ENCODE measurements around the gene PODN.

The PODN gene

DNA sequence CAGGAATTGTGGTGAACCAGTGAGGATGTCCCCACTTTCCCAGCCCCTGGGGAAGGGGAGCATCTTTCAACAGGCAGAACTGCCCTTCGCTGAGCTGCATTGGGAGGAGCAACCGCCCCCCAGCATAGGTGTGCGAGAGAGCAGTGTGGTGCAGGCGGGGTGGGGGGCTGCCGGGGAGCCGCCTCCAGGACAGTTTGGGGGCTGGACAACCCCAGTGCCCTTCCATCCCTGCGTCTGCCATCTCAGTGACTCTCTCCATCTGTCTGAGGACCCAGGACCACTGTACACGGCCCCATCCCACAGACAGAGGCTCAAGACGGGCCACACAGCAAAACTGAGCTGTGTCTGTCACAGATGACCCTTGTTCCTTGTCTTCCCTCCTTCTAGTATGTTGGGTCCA, 14.2 kb downstream of the PODN start:
- no peak for DNase-seq

DNA sequence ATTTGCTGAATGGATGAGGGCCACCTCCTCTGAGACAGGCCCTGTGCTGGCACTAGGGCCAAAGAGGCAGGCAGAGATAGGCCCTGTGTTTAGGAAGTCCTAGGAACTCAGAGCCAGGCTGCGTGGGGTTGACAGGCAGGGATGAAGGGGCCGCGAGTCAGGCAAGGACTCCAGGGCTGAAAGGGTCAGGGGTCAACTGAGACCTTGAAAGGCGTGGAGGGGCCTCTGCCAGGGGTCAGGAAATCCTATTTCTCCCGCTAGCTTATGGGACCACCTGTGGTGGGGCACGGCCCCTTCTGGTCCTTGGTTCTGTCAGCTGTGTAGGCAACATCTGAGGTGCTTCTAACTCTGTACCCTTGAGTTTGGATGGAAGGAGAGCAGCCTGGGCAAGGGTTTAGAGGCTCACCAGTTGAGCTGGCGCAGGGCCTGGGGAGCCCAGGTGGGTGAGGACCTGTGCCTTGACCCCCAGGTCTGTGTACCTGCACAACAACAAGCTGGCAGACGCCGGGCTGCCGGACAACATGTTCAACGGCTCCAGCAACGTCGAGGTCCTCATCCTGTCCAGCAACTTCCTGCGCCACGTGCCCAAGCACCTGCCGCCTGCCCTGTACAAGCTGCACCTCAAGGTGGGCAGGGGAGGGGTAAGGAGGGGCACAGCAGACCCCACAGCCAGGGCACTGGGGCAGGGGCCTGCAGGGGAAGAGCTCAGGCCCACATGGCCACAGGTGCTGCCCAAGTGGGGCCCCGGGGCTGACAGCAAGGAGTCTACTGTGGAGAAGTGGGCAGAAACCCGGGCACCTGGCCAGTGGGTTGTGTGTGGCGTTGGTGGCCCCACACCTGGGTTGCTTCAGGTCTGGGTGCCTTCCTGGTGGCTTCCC, 14.9 kb downstream of the PODN start:
- DNase-seq = no peak

DNA sequence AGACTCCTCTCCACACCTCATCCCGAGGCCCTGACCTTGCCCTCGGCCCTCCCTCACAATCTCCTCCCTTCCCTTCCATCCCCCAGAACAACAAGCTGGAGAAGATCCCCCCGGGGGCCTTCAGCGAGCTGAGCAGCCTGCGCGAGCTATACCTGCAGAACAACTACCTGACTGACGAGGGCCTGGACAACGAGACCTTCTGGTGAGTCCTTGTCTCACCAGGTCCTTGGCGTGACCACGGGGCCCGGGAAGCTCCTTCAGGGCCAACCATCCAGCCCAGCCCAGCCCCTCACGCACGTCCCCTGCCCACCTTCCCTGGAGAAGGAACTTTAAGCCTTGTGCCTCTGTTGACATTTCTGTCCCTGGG, 15.6 kb downstream of the PODN start:
- DNase-seq = no peak

DNA sequence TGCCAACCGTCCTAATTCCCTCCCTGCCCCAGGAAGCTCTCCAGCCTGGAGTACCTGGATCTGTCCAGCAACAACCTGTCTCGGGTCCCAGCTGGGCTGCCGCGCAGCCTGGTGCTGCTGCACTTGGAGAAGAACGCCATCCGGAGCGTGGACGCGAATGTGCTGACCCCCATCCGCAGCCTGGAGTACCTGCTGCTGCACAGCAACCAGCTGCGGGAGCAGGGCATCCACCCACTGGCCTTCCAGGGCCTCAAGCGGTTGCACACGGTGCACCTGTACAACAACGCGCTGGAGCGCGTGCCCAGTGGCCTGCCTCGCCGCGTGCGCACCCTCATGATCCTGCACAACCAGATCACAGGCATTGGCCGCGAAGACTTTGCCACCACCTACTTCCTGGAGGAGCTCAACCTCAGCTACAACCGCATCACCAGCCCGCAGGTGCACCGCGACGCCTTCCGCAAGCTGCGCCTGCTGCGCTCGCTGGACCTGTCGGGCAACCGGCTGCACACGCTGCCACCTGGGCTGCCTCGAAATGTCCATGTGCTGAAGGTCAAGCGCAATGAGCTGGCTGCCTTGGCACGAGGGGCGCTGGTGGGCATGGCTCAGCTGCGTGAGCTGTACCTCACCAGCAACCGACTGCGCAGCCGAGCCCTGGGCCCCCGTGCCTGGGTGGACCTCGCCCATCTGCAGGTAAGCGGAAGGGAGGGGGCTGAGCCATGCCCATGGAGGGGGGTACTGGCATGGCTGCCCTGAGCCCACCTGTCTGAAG, 16.5 kb downstream of the PODN start:
- no peak for DNase-seq

DNA sequence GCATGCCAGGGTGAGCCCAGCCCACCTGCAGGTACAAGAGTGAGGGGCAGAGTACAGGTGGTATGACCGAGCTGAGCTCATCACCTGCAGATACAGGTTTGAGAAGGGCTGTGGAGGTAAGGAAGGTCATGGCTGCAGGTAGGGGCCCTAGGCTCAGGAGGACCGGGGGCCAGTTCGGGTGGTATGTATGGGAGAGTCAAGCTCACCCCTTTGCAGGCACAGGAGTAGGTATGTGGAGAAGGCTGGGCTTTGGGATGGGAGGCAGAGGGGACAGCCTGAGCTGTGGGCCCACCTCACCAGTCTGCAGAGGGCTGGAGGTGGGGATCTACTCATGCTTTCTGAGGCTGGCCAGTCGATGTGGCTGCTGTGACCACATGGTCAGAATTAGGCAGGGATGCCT, 17.2 kb downstream of the PODN start:
- DNase-seq = no peak

DNA sequence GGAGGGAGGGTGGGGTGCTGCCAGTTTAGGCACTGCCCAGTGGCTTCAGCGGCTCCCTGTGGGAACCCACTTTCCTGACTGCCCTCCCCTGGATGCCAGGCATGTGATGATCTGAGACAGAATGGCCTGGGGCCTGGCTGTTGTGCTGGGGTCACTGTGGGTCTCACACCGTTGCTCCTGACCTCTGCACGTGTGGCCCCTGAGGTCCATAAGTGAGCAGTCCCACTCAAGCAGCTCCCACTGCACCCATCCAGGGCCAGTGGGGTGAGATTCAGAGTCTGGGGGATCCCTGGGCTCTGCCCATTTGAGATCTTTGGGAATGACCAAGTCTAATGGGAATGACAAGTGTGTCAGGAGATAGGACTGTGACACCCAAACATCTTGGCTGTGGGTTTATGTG, 18.0 kb downstream of the PODN start:
- DNase-seq = no peak

DNA sequence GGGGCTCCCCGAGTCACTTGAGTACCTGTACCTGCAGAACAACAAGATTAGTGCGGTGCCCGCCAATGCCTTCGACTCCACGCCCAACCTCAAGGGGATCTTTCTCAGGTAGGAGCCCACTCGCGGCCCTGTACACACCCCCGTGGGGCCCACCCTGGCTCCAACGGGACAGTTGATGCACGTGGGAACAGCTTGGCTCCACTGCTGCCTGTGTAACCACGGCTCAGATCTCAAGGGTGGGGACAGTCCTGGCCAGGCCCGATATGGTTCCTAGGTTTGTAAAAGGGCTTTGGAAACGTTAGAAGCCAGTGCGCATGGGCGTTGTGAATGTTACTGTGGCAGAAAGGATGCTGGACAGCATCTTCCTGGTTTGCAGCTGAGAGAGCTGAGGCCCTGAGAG, 18.8 kb downstream of the PODN start:
- no peak for DNase-seq

DNA sequence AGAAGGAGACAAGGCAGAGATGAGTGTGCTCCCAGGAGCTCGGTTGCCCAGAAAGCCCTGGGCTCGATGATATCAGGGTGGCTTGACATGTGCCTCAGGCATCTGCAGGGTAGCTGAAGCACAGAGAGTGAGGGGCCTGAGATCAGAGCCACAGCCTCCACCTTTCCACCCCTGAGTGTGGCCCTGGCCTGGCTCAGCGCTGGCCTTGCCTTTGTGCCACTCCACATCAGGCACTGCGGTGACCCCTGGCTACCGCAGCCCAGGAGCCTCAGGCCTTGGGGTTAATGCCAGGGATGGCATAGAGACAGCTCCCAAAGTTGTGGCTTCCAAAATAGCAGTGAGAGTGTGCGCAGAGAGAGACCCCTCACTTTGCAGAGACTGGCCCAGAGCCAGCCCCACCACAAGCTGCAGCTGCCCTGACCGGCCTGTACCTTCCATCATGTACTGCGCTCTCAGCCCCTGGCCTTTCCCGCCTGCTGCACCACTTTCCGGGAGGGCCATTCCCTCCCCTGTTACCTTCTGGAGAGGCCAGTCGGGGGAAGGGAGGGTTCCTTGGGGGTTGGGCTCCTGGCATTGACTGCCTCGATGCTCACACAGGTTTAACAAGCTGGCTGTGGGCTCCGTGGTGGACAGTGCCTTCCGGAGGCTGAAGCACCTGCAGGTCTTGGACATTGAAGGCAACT, 19.5 kb downstream of the PODN start:
- DNase-seq = no peak

DNA sequence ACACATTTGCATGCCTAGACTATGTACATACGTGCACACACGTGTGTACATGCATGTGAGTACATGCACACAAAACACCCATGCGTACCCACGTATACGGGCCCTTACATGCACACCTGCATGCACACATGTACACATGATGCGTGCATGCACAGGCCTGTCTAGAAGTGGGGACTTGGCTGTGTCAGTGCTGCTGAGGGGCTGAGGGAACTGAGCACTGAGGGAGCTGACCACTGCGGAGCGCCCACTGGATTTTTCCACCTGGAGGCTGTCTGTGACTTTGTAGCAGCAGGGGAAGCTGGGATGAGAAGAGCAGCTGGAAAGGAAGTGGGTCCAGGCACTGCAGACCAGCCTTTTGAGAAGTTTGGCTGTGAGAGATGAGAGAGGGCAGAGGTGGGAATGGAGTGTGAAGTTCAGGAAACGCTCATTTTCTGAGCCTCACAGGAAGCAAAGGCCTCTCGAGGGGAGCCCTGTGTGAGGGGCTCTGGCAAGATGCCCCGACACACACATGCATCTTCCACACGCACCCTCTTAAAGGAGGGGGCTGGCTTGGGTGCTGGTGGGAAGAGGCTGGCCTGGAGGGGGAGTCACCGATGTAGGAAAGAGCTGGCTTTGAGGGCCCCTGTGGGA, 20.9 kb downstream of the PODN start:
- no peak for DNase-seq

DNA sequence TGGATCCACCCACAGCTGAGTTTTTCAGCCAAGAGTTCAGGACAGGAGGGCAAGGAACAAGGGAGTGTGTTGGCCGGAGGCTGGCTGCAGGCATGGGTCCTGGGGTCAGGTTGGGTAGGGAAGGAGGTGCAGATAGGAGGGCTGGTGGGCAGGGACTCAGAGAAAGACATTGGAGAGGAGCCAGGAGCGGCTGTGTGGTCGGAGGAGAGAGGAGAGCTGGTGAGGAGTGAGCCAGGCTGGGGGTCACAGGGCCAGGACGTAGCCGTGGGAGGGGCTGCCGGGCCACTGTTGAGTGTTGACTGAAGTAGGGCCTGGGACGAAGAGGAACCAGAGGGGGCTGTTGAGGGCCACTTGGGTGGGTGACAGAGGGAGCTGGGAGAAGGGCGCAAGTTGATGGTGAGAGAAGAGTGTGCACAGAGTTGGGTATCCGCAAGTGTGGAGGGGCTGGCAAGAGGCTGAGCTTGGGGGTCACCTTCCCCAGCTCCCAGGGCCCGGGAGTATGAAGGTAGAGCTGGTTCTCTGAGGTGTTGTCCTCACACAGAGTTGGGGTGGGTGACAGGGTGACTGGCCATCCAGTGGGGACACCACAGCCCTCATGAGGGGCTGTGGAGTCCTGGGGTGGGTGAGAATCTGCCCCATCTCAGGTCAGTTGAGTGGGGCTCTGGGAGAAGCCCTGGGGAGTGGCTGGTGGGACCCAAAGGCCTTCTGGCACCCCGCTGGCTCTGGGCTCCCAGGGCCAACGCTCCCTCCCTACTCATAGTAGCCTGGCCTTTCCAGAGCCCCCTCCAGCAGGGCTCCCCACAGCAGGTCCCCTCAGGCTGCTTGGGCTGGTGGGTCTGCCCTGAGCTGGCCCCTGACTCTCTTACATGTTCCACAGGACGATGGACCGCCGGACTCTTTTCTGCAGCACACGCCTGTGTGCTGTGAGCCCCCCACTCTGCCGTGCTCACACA, 21.9 kb downstream of the PODN start:
- DNase-seq = no peak

DNA sequence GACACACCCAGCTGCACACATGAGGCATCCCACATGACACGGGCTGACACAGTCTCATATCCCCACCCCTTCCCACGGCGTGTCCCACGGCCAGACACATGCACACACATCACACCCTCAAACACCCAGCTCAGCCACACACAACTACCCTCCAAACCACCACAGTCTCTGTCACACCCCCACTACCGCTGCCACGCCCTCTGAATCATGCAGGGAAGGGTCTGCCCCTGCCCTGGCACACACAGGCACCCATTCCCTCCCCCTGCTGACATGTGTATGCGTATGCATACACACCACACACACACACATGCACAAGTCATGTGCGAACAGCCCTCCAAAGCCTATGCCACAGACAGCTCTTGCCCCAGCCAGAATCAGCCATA, 22.6 kb downstream of the PODN start:
- DNase-seq = no peak

DNA sequence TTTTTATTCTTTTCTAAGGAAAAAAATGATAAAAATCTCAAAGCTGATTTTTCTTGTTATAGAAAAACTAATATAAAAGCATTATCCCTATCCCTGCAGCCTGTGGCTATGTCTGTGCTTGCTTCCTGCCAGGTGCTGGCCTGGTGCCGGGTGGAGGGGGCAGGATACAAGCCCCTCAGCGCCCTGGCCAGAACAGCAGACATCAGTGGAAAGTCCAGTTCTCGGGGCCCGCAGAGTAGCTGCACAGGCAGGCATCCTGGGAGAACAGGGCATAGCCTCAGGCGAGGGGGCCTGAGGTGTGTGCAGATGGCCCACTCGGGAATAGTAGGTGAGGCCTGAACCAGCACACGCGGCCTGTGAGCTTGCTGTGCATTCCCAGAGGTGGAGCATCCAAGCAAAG, 23.4 kb downstream of the PODN start:
- DNase-seq = no peak

DNA sequence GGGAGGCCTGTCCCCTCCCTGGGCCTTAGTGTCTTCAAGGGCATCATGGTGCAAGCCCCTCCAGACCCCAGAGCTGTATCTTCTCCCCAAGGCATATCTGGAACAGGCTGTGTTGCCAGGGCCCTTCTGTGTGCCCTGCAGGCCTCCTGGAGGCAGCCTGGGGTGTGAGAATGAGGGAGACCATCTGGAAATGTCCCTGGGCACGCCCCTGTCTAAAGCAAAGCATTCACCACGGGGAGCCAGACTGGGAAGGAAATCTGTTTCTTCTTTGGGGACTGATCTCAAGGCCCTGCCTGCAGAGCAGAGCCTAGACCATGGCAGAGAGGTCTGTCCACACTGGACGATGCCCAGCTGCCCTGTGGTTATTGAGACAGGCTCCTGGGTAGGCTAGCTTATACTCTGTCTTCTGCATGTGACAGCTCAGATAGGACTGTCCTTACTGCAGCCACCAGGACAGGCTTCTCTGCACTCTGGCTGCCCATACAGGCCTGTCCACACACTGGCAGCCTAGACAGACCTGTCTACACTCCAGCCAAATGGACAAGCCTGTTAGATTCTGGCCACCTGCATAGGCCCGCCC, 24.6 kb downstream of the PODN start:
- no peak for DNase-seq

DNA sequence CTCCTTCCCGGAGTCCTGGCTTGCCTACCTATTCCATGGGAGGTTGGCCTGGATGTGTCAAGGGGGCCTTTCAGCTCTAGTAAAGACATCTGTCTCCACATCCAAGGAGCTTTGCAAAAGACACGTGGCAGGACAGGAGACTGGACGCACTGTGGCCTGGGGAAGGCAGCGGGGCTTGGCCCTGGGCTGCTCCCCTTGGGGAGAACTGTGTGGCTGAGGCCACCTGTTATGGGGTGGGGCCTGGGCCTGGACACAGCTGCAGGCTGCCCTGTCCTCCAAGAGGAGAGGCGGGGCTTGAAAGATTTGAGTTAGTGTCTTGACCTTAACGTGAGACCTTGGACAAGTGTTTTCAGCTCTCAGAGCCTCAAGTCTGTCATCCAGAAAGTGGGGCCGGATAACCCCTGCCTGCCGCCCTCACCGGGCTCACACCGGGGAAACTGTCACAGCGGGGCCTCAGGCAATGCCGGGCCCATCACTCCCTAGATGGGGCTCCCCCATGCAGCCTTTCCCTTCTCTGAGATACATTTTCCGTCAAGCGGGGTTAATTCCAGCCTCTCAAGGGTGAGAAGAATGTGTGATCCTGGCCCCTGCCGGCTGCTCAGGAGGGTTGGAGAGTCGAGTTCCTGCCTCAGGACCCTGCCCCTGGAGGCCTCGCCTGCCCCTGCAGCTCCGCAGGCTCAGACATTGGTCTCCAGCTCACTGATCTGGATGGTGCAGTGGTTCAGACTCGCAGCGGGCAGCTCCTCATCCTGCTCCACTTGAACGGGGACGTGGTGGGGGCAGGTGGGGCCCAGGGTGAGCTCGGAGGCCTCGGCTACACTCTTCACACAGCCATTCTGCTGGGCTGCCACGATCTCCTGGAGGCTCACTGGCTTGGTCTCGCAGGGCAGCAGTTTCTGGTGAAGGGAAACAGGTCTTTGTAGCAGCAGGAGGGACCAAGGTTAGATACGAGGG, 25.6 kb downstream of the PODN start:
- DNase-seq = no peak

DNA sequence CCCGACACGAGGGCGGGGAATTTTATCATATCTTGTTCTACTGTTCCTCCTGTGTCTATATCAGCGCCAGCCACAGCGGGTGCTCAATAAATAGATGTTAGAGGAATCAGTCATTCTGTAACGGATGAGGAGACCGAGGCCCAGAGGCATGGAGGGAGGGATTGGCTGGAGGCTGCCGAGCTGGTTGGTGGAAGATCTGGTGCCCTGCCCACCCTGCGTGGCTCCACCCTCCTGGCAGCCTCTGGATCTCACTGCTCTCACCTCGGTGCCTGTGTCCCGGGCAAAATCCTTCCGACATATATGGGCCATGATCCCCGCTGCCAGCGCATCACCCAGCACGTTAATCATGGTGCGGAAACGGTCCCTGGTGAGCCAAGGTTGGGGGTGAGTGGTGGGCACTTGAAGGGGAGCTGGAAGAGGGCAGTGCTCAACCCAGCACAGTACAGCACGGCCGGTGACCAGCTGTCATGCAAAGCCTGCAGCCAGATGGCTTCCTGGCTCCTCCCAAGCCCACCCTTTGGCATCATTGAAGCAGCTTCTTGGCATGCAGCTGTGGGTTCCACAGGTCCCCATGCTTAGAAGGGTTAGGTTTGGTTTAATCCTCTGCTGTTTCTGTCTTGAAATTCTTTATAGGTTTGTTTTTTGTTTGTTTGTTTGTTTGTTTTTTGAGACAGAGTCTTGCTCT, 26.7 kb downstream of the PODN start:
- DNase-seq = no peak

DNA sequence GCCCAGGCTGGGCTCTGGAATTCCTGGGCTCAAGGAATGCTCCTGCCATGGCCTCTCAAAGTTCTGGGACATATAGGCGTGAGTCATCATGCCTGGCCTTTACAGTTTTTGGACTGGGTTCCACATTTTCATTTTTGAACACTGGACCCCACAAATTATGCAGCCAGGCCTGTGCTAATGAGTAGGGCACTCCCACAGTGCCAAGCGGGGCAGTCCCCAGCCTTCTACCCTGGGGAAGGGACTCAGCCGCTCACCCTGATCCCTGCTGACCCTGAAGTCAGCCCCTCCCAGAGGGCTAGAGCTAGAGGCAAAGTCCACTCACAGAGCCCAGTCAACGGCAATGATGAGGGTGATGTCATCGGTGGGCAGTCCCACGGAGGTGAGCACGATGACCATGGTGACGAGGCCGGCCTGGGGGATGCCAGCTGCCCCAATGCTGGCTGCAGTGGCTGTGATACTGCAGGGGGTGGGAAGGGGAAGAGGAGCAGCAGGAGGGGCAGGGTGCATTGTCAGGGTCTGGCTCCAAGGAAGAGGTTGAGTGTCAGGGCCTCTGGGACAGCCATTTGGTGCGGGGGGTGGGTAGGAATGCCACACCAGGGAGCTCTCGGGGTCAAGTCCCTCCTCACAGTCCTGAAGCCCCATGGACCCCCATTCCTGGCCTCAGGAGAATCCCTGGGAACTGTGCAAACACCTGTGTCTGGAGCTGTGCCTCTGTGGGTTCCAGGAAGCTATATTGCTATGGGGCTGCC, 27.6 kb downstream of the PODN start:
- DNase-seq = no peak

DNA sequence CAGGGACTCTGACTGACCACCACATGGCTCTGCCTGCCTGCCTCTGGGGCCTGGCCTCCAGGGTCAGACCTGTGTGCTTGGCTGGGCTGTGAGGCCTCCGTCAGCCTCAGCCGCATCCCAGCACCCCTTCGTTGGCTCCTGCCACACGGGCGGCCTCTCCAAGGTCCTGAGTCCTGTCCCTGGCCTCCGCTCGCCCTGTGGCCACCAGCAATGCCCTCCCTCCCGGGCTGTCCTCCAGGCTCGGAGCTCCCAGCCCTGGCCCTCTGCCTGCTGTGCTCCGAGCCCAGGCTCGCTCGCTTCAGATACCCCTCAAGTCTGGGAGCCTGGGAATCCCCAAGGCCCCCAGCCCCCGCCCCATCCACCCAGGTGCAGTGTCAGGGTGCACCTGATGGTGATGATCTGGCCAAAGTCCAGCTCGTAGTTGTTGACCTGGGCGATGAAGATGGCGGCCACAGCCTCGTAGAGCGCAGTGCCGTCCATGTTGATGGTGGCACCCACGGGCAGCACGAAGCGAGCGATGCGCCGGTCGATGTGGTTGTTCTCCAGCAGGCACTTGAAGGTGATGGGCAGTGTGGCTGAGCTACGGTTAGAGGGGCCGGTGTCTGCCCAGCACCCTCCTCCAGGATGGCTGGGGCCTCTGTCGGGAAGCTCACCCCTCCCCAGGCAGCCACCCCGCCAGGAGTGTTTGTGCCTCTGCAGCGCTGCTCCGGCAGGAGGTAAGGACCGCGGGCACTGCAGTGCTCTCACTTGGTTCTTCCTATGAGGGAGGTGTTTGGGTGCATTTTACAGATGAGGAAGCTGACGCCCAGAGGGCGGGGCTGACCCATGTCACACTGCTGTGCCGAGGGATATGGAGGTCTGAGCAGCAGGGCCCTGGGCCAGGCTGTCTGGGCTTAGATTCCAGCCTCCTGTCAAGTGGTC, 28.5 kb downstream of the PODN start:
- DNase-seq = no peak

Data from NCI-H1105 treated with DMSO at 0.1 percent for 48 hours (cell line).